ENCODE data around the gene SAMD4A. TPM values are rescaled to one million over a fixed set of nuclear protein-coding genes. Genes with fewer than 3 reads are reported as not detected.

The SAMD4A gene
- total RNA-seq, 1 donor from 2014 or later, result 57.0 TPM

DNA sequence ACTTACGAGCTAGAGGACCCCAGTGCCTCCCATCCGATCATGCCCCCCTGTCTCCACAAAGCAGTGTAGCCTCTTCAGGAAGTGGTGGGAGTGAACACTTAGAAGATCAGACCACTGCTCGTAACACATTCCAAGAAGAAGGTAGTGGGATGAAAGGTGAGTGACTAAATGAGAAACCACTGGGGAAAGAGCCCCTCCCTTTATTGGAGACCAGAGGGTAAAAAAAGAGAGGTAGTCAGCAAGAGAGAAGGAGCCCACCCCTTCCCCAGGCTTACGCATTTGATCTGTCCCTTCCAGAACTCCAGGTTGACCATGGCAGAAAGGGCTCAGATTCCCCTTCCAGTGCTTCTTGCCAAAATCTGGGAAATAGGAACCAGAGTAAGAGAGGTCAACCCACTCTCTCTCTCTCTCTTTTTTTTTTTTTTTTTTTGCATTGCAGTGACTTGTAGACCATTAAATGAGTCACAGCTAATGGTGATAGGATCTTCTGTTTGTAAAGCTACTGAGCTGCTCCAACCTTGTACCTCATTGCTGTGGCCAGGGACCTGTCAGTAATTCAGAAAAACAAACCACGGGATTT lies 170.3 kb downstream of the SAMD4A start:
- no peaks in the 10 kb centered on the region for H3K27me3 Mint-ChIP-seq (ENCODE audit: low read depth)
- no peak overlapping the region for H3K27ac Mint-ChIP-seq (ENCODE audit: unreplicated experiment)
- no peak for DNase-seq (ENCODE audit: low spot score)
- TF ChIP-seq, protein P1, sequence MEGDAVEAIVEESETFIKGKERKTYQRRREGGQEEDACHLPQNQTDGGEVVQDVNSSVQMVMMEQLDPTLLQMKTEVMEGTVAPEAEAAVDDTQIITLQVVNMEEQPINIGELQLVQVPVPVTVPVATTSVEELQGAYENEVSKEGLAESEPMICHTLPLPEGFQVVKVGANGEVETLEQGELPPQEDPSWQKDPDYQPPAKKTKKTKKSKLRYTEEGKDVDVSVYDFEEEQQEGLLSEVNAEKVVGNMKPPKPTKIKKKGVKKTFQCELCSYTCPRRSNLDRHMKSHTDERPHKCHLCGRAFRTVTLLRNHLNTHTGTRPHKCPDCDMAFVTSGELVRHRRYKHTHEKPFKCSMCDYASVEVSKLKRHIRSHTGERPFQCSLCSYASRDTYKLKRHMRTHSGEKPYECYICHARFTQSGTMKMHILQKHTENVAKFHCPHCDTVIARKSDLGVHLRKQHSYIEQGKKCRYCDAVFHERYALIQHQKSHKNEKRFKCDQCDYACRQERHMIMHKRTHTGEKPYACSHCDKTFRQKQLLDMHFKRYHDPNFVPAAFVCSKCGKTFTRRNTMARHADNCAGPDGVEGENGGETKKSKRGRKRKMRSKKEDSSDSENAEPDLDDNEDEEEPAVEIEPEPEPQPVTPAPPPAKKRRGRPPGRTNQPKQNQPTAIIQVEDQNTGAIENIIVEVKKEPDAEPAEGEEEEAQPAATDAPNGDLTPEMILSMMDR (IDR thresholded peaks at IDR 0.05), result no peak
- no peaks in the 10 kb centered on the region for H3K9me3 Mint-ChIP-seq (ENCODE audit: low read depth)
- H3K4me3 Mint-ChIP-seq (ENCODE audit: unreplicated experiment), result no peak overlapping the region
- H3K4me1 Mint-ChIP-seq (ENCODE audit: low read depth), result peaks cover 37% of the 10 kb centered on the region
- peaks cover 9% of the 10 kb centered on the region for H3K36me3 Mint-ChIP-seq (ENCODE audit: low read depth)

DNA sequence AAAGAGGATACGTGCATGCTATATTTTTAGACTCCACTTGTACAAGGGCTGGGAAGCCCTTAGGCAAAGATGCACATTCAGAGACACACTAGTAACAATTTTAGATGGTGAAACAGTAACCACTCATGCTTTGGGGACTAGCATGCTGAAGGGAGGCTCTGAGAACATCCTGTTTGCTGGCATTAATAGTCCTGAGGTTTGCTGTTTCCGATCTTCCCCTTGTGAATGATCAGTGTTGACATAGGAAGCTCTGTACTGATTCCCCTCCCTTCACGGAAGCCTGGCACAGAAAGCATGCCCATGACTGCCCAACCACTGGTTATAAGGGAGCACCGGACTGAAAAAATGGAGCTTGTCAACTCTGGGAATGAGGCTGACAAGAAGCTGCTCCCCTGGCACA lies 171.1 kb downstream of the SAMD4A start:
- no peak overlapping the region for H3K27ac Mint-ChIP-seq (ENCODE audit: unreplicated experiment)
- TF ChIP-seq, protein P1 (IDR thresholded peaks at IDR 0.05), result no peak
- no peaks in the 10 kb centered on the region for H3K9me3 Mint-ChIP-seq (ENCODE audit: low read depth)
- H3K27me3 Mint-ChIP-seq (ENCODE audit: low read depth), result no peaks in the 10 kb centered on the region
- no peak for DNase-seq (ENCODE audit: low spot score)
- peaks cover 9% of the 10 kb centered on the region for H3K36me3 Mint-ChIP-seq (ENCODE audit: low read depth)
- H3K4me1 Mint-ChIP-seq (ENCODE audit: low read depth), result peaks cover 37% of the 10 kb centered on the region
- no peak overlapping the region for H3K4me3 Mint-ChIP-seq (ENCODE audit: unreplicated experiment)

DNA sequence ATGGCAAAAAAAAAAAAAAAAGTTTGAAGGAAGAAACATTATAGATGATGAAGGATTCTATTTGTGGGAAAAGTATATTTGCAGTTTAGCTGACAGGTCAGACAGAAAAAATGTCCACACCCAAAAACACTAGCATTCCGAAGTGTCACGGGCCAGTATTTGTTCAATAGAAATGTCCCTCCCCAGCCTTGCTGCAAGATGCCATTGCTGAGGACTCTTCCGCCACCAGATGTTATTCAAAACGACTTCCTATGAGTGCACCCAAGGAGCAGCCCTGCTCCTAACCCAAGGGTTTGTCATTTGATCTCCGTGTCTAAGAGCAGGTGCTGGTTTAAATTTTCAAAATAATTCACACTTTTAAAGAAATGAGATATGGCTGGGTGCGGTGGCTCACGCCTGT lies 172.6 kb downstream of the SAMD4A start:
- Mint-ChIP-seq H3K4me1 (ENCODE audit: low read depth) (peaks cover 37% of the 10 kb centered on the region), H3K27me3 (ENCODE audit: low read depth) (no peaks in the 10 kb centered on the region), H3K9me3 (ENCODE audit: low read depth) (no peaks in the 10 kb centered on the region), H3K4me3 (ENCODE audit: unreplicated experiment) (no peak overlapping the region), H3K36me3 (ENCODE audit: low read depth) (peaks cover 9% of the 10 kb centered on the region), H3K27ac (ENCODE audit: unreplicated experiment) (no peak overlapping the region)
- no peak for DNase-seq (ENCODE audit: low spot score)
- TF ChIP-seq, protein P1 (IDR thresholded peaks at IDR 0.05), result no peak

DNA sequence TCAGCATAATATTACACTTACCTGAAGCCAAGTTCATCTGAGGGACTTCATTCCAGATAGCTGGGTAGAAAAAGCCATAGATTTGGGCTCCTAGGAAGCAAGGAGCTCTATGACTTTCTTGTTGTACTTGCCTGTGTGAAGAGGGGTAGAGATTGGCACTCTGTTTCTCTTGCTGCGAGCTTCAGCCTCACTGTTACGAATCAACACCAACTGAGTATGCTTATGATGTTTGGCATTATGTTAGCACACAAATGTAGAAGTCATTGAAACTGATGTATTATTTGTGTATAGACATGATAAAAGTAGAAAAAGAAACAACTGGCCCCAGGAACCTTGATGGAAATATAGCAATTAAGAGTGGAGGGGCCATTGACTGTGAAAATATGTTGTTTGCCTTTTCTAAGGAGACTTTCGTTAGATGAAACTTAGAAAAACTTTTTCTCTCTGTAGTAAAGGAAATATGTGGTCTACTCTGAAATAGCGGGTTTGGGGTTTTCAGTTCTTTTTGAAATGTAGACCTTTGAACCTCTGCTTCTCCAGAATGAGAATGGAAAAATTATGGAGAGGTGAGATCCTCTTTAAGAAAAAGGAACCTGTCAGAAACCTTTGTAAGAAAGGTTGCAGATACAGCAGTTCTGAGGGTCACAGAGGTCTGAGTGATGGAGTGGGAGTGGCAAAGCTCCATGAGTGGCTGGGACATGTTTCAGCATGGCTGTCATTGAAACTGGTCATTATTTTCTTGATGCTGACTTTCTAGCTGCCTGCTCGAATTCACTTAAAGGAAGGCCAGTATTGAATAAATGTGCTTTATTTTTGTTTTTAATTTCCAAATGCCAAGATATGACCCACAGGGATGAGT lies 175.8 kb downstream of the SAMD4A start:
- Mint-ChIP-seq H3K4me1 (ENCODE audit: low read depth) (peaks cover 16% of the 10 kb centered on the region), H3K36me3 (ENCODE audit: low read depth) (peaks cover 12% of the 10 kb centered on the region), H3K4me3 (ENCODE audit: unreplicated experiment) (no peak overlapping the region), H3K9me3 (ENCODE audit: low read depth) (no peaks in the 10 kb centered on the region), H3K27me3 (ENCODE audit: low read depth) (no peaks in the 10 kb centered on the region), H3K27ac (ENCODE audit: unreplicated experiment) (no peak overlapping the region)
- no peak for DNase-seq (ENCODE audit: low spot score)
- TF ChIP-seq, protein P1 (IDR thresholded peaks at IDR 0.05), result no peak

DNA sequence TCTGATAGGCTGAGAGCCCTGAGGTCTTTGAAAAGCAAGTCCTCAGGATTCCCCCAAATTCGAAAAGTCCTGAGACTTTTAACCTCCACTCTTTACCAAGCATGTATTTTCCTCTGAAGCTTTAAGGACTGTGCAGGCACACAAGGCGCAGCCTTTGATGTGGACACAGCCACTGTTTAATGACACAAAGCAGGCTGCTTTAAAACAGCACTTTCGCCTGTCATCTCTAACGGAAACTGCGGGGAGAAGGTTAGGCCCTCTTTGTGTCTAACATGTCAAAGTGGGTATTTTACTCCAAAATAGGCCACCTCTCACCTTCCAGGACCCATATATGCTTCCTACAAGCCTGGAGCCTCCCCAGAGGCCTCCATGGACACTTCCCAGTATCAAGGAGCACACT lies 176.5 kb downstream of the SAMD4A start:
- DNase-seq (ENCODE audit: low spot score), result no peak
- Mint-ChIP-seq H3K27me3 (ENCODE audit: low read depth) (no peaks in the 10 kb centered on the region), H3K4me1 (ENCODE audit: low read depth) (peaks cover 9% of the 10 kb centered on the region), H3K9me3 (ENCODE audit: low read depth) (no peaks in the 10 kb centered on the region), H3K36me3 (ENCODE audit: low read depth) (peaks cover 12% of the 10 kb centered on the region), H3K27ac (ENCODE audit: unreplicated experiment) (no peak overlapping the region), H3K4me3 (ENCODE audit: unreplicated experiment) (no peak overlapping the region)
- TF ChIP-seq, protein P1 (IDR thresholded peaks at IDR 0.05), result no peak

Measured in chondrocyte (in vitro differentiated cells).